Measurements from ENCODE around the gene SSH2.
"Not testable (repeated sequence)": the region's sequence is repeated elsewhere in the genome, so short reads cannot be mapped to it uniquely, and the experiment has no call there.

The SSH2 gene

DNA sequence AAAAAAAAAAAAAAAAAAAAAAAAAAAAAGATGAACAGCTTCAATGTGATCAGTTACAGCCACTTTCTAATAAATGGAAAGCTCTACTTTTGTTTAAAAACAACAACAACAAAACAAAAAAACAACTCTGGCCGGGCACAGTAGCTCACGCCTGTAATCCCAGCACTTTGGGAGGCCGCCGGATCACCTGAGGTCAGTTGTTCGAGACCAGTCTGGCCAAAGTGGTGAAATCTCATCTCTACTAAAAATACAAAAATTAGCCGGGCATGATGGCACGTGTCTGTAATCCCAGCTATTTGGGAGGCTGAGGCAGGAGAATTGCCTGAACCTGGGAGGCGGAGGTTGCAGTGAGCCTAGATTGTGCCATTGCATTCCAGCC is 150.2 kb downstream of the SSH2 start:
- H3K27ac Mint-ChIP-seq, H3K27me3 Mint-ChIP-seq, H3K4me3 Mint-ChIP-seq, H3K9me3 Mint-ChIP-seq: not testable (repeated sequence)
- intact Hi-C loops (cut with micrococcal nuclease), result loop anchor here (1.0 kb wide), 1 partner anchor 140 kb away; no protein-coding TSS in a partner anchor
- peaks cover 14% of the 10 kb centered on the region for H3K4me1 Mint-ChIP-seq (ENCODE audit: low read depth)
- H3K36me3 Mint-ChIP-seq (ENCODE audit: low read depth), result peaks cover 29% of the 10 kb centered on the region

DNA sequence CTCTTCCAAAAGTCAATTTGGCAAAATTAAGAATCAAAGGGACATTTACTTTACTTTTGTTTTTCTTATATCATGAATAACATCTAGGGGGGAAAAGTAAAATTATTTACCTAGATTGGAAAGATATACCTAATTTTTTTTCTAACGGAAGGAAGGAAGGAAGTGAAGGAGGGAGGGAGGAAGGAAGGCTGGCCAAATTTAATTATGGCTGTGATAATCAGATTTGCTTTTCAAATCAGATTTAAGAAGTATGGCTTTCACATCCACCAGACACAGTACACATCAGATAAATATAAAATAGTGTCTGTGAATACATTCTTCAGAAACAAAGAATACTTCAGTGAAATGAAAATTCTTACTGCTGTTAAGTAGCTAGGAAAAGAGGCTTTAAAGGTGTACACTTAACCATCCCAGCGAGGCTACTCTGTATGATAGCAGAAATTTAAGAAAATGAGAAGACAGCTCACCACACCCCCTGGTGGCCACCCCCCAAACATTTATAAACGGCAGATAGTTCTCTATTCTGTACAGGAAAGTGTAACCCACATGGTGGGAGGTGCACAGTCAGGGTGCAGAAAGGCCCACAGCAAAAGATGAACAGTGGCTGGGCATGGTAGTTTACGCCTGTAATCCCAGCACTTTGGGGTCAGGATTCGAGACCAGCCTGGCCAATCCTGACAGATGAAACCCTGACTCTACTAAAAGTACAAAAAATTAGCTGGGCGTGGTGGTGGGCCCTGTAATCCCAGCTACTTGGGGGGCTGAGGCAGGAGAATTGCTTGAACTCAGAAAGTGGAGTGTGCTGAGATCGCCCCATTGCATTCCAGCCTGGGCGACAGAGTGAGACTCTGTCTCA is 150.8 kb downstream of the SSH2 start:
- H3K27me3 Mint-ChIP-seq, result no peaks in the 10 kb centered on the region
- intact Hi-C loops (cut with micrococcal nuclease), result loop anchor here (1.0 kb wide), 1 partner anchor 140 kb away; no protein-coding TSS in a partner anchor

DNA sequence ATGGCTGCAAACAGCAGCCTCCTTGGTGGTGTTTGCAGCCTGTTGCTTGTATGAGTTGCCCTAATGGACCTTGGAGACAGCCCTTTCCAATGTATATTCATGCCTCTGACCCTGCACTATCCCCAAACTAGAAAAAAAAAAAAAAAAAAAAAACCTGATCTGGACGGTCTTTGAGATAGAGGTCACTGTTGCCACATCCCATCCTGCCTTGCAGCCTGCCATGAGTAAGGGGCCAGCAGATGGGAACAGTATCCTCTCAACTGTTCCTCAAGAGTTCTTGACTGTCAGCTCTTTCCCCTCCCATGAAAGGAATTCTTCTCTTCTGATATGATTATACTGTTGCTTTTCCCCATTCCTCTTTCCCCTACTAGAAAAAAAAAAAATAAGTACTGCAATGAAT is 152.4 kb downstream of the SSH2 start:
- Mint-ChIP-seq H3K27ac (no peak overlapping the region), H3K4me1 (ENCODE audit: low read depth) (peaks cover 6% of the 10 kb centered on the region), H3K4me3 (no peak overlapping the region), H3K27me3 (no peaks in the 10 kb centered on the region), H3K9me3 (no peaks in the 10 kb centered on the region), H3K36me3 (ENCODE audit: low read depth) (peaks cover 19% of the 10 kb centered on the region)
- intact Hi-C loops (cut with micrococcal nuclease), result no loop called here

More for the DNA sequence above, 150.8 kb downstream of the SSH2 start:
- H3K27ac Mint-ChIP-seq, result no peak overlapping the region
- H3K4me1 Mint-ChIP-seq (ENCODE audit: low read depth), result peaks cover 7% of the 10 kb centered on the region
- no peaks in the 10 kb centered on the region for H3K9me3 Mint-ChIP-seq
- H3K4me3 Mint-ChIP-seq, result no peak overlapping the region
- peaks cover 29% of the 10 kb centered on the region for H3K36me3 Mint-ChIP-seq (ENCODE audit: low read depth)

DNA sequence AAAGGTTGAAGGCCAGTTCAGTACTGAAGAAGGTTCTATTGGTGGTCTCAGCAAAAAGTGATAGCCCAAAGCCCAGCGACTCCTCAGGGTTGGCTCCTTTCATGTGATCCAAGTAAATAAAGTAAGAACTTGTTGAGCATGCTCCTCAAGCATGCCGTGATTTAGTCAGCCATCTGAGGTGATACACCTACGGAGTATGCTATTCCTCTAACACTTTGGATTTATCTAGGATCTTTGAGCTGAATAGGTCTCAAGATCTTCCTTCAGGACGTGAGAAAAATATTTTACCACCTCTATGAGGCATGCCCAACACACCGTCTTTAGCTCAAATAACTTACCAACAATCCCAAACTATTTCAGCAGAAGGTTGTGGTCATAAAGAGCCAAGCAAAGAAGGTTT is 154.0 kb downstream of the SSH2 start:
- Mint-ChIP-seq H3K27ac (no peak overlapping the region), H3K27me3 (no peaks in the 10 kb centered on the region), H3K4me3 (no peak overlapping the region), H3K4me1 (ENCODE audit: low read depth) (peaks cover 6% of the 10 kb centered on the region), H3K9me3 (no peaks in the 10 kb centered on the region), H3K36me3 (ENCODE audit: low read depth) (peaks cover 18% of the 10 kb centered on the region)
- intact Hi-C loops (cut with micrococcal nuclease), result no loop called here

DNA sequence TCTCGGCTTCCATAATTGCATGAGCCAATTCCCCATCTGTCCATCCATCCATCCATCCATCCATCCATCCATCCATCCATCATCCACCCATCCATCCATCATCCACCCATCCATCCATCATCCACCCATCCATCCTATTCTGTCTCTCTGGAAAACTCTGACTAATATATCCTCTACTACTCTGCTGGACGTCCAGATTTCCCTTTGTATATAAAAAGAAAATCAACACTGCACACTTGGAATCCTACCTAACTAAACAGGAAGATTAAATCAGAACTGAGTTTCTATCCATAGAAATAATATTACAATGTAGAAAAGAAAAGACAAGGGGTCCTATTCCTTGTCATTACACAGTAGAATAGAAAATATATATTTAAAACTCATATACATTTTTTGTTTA is 157.0 kb downstream of the SSH2 start:
- intact Hi-C loops (cut with micrococcal nuclease), result no loop called here
- no peaks in the 10 kb centered on the region for H3K27me3 Mint-ChIP-seq
- peaks cover 16% of the 10 kb centered on the region for H3K36me3 Mint-ChIP-seq (ENCODE audit: low read depth)
- no peaks in the 10 kb centered on the region for H3K9me3 Mint-ChIP-seq
- H3K4me1 Mint-ChIP-seq (ENCODE audit: low read depth), result peaks cover 5% of the 10 kb centered on the region
- no peak overlapping the region for H3K4me3 Mint-ChIP-seq
- H3K27ac Mint-ChIP-seq, result no peak overlapping the region

DNA sequence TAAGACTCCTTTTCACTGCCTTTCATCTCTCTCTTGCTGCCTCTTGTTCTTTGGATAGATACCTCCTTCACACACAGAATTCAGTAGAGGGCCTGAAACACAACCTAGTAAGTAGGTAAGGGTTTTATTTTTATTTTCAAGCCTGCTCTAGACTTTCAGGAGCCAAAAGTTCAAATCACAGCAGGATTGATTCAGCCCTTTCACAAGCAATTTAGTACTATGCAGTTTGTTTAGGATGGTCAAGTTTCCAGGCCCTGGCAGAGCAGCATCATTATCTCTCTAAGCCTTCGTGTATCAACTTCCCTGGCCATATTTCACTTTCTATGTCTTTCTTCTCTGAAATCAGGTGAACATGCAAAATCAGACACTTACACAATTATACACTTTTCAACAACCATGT is 158.5 kb downstream of the SSH2 start:
- intact Hi-C loops (cut with micrococcal nuclease), result no loop called here
- no peaks in the 10 kb centered on the region for H3K4me1 Mint-ChIP-seq (ENCODE audit: low read depth)
- no peak overlapping the region for H3K27ac Mint-ChIP-seq
- peaks cover 9% of the 10 kb centered on the region for H3K36me3 Mint-ChIP-seq (ENCODE audit: low read depth)
- no peaks in the 10 kb centered on the region for H3K9me3 Mint-ChIP-seq
- H3K4me3 Mint-ChIP-seq, result no peak overlapping the region
- H3K27me3 Mint-ChIP-seq, result no peaks in the 10 kb centered on the region

DNA sequence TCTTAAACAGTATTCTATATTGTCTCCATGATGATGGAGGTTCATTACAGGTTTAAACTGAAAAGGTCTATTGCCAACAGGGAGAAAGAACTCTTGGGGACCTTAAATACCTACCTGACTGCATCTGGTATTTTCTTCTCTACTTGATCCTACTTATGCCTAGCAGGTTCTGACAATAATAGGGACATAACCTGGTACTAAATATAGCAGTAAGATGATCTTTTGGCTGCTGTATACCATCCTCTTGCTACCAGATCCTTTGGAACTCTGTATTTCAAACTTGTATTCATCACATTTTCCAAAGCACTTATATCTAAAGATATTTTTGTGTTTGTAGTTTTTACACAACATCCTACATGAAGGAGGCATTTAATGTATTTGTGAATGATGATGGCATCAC is 160.8 kb downstream of the SSH2 start:
- Mint-ChIP-seq H3K4me3 (no peak overlapping the region), H3K27me3 (no peaks in the 10 kb centered on the region), H3K36me3 (ENCODE audit: low read depth) (no peaks in the 10 kb centered on the region), H3K27ac (no peak overlapping the region), H3K4me1 (ENCODE audit: low read depth) (no peaks in the 10 kb centered on the region), H3K9me3 (no peaks in the 10 kb centered on the region)
- intact Hi-C loops (cut with micrococcal nuclease), result loop anchor here (10.0 kb wide), 1 partner anchor 84 kb away; no protein-coding TSS in a partner anchor

DNA sequence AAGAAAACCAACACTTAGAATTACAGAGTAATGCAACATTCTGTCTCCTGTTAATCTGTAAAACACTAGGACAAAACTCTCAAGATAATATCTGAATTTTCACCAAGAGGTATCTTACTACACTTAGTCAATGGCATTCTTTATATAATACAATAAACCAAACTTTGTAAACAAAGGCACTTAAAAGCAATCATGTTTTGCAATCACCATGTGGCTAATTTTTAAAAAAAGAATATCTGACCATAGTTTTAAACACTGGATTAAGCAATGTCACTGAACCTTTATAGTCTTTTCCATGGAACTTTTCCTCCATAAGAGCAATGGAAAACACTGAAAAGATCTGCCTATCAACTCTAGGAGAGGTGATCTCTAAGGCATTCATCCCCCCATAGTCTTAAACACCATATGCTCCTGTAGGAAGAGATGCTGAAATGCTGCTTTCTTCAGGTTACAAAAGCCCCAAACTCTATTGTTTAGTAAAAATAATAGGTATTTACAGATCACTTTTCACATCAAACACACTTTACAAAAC is 163.2 kb downstream of the SSH2 start:
- Mint-ChIP-seq H3K4me1 (ENCODE audit: low read depth) (no peaks in the 10 kb centered on the region), H3K9me3 (no peaks in the 10 kb centered on the region), H3K27me3 (no peaks in the 10 kb centered on the region), H3K4me3 (no peak overlapping the region), H3K27ac (no peak overlapping the region), H3K36me3 (ENCODE audit: low read depth) (no peaks in the 10 kb centered on the region)
- intact Hi-C loops (cut with micrococcal nuclease), result loop anchor here (10.0 kb wide), 1 partner anchor 82 kb away; no protein-coding TSS in a partner anchor

DNA sequence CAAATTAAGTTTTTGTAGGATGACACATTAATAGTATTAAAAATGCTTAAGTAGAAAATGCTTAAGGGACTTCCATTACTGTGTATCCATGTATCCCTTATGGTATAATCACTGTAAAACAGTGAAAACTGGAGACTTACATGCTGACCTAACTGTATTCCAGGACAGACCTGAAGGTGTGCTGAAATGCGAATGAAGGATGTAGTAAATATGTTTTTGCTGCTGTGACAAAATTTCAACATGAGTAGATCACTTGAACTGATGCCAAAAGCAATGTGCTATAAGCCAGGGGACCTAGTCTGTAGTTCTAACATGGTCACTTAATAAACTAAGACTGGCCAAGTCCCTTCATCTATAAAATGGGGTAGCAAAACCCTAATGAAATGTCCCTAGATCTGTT is 165.3 kb downstream of the SSH2 start:
- H3K27me3 Mint-ChIP-seq, result no peaks in the 10 kb centered on the region
- no peak overlapping the region for H3K4me3 Mint-ChIP-seq
- H3K36me3 Mint-ChIP-seq (ENCODE audit: low read depth), result peaks cover 11% of the 10 kb centered on the region
- peaks cover 7% of the 10 kb centered on the region for H3K4me1 Mint-ChIP-seq (ENCODE audit: low read depth)
- no peaks in the 10 kb centered on the region for H3K9me3 Mint-ChIP-seq
- peak overlapping the region; percentile 34 for H3K27ac Mint-ChIP-seq
- intact Hi-C loops (cut with micrococcal nuclease), result loop anchor here (5.0 to 10.0 kb wide), 2 partner anchors 42 to 80 kb away; no protein-coding TSS in a partner anchor

DNA sequence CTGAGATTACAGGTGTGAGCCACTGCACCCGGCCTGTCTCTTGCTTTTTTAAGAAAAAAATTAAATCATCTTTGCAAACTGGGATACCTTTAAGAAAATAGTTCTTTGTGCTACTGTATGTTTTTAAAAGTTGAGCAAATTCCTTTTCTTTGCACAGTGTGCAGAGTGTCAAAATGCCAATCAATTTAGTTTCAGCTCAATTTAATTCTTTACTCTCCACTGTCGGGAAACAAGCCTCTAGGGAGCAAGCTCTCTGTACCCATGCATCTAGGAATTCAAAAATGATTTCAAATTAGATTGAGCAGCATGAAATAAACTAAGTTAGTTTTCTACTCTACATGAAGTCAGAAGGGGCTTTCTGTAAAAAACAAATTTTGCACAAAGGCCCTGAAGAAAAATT is 165.8 kb downstream of the SSH2 start:
- no peak overlapping the region for H3K27ac Mint-ChIP-seq
- H3K9me3 Mint-ChIP-seq, result no peaks in the 10 kb centered on the region
- intact Hi-C loops (cut with micrococcal nuclease), result loop anchor here (5.0 to 10.0 kb wide), 2 partner anchors 42 to 79 kb away; no protein-coding TSS in a partner anchor
- peaks cover 11% of the 10 kb centered on the region for H3K36me3 Mint-ChIP-seq (ENCODE audit: low read depth)
- no peaks in the 10 kb centered on the region for H3K27me3 Mint-ChIP-seq
- no peak overlapping the region for H3K4me3 Mint-ChIP-seq
- peaks cover 13% of the 10 kb centered on the region for H3K4me1 Mint-ChIP-seq (ENCODE audit: low read depth)

DNA sequence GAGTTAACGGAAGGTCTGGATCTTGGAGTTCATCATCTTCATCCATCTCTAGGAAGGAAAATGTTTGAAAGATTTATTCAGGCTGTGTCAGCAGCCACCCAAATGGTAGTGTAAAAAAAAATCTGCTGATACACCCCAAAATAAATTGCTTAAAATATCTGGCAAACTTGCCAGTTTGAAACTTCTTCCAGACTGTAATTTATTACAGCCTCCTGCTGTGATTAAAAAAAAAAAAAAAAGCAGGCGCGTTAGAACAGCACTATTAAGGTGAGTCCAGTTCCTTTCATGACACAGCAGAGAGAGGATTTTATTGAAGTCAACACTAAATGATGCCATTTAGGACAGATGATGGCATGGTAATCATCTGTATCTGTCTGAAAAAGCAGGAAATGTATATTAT is 166.8 kb downstream of the SSH2 start:
- Mint-ChIP-seq H3K27ac (no peak overlapping the region), H3K9me3 (no peaks in the 10 kb centered on the region), H3K27me3 (no peaks in the 10 kb centered on the region)

DNA sequence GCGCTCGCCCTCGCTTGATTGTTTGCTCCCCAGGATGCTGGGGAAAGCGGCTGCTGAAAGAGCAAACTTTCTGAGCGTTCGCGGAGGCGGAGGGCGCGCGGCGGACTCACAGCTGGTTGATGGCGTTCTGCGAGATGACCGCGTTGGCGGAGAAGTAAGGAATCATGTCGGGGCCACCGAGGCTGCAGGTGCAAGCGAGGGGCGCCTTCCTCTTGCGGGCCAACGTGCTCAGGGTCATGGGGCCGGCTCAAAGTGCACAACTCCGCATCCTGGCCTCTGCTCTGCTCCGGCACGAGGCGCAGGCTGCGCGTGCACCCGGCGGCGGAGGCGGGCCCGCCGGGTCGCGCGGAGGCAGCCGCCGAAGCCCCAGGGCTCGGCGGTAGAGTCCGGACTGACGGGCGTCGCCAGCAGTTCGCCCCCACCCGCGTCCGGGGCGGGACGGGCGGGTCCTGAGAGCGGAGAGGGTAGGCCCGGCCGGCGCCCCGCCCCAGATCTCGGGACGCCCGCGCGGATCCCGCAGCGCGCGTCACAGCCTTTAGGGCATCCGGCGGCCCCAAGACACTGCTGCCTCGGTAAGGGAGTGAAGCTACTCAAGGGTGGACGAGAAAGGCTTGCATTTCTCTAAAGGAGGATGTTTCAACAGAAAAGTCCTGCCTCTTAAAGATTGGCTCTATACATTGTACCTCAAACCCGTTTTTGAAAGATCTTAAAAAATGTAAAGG is 168.8 kb downstream of the SSH2 start:
- H3K27me3 Mint-ChIP-seq, result no peaks in the 10 kb centered on the region
- H3K9me3 Mint-ChIP-seq, result no peaks in the 10 kb centered on the region
- peak overlapping the region; percentile 84 for H3K4me3 Mint-ChIP-seq
- peak overlapping the region; percentile 88 for H3K27ac Mint-ChIP-seq
- H3K36me3 Mint-ChIP-seq (ENCODE audit: low read depth), result peaks cover 19% of the 10 kb centered on the region
- intact Hi-C loops (cut with micrococcal nuclease), result loop anchor here (2.0 to 10.0 kb wide), 3 partner anchors 39 to 76 kb away; no protein-coding TSS in a partner anchor
- H3K4me1 Mint-ChIP-seq (ENCODE audit: low read depth), result peaks cover 22% of the 10 kb centered on the region

More for the DNA sequence above, 166.8 kb downstream of the SSH2 start:
- H3K36me3 Mint-ChIP-seq (ENCODE audit: low read depth), result peaks cover 11% of the 10 kb centered on the region
- intact Hi-C loops (cut with micrococcal nuclease), result loop anchor here (5.0 to 10.0 kb wide), 2 partner anchors 41 to 78 kb away; no protein-coding TSS in a partner anchor
- H3K4me1 Mint-ChIP-seq (ENCODE audit: low read depth), result peaks cover 15% of the 10 kb centered on the region
- no peak overlapping the region for H3K4me3 Mint-ChIP-seq

DNA sequence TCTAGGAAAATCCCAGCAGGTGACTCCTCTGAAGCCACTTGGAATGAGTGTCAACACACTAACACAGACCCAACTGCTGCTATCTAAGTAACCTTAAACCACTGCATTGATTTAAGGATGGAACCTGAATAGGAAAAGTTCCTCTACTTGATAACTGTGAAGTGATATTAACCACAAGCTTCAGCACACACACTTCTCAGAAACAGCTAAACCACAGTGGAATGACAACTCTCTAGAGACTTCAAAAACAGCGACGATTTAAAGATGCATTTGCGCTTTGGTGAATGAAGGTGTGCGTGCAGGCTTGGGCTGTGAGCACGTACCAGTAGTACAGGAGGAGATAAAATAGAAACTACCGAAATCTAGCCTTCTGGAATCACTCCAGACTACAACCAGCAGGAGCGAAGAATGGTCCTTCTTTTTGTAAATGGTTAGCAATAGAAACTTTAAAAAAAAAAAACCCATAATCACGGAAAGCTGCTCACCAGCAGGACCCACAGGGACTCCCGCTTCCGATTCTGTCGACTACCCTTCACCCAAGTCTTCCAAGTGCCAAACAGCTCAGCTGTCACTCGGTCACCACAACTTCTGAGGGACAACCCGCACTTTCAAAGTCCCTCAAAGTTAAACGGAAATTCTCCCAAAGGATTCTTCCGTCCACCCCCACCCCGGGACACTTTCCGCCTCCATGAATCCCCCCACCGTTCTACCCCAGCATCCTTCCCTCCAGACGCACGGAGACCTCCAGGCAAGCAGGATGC is 169.6 kb downstream of the SSH2 start:
- intact Hi-C loops (cut with micrococcal nuclease), result loop anchor here (2.0 to 10.0 kb wide), 3 partner anchors 38 to 76 kb away; no protein-coding TSS in a partner anchor
- Mint-ChIP-seq H3K4me3 (peak overlapping the region; percentile 84), H3K4me1 (ENCODE audit: low read depth) (peaks cover 22% of the 10 kb centered on the region), H3K36me3 (ENCODE audit: low read depth) (peaks cover 27% of the 10 kb centered on the region), H3K27ac (peak overlapping the region; percentile 88), H3K27me3 (no peaks in the 10 kb centered on the region), H3K9me3 (no peaks in the 10 kb centered on the region)
